Rectal smooth muscle tissue (tissue), 1 donor: ENCODE data around the gene RAP1GAP2.

Experiments
- H3K27ac ChIP-seq: one replicate; pipeline ENCODE4 v1.7.0; 2013; ENCODE audit warnings: low read depth, low read length, inconsistent platforms
- H3K27me3 ChIP-seq: one replicate; pipeline ENCODE4 v1.7.0; 2013; ENCODE audit warnings: low read length; ENCODE audit not compliant: control insufficient read depth, insufficient read depth
- H3K36me3 ChIP-seq: one replicate; pipeline ENCODE4 v1.7.0; 2013; ENCODE audit warnings: low read length; ENCODE audit not compliant: control insufficient read depth, insufficient read depth
- H3K4me1 ChIP-seq: one replicate; pipeline ENCODE4 v1.7.0; 2013; ENCODE audit warnings: low read length; ENCODE audit not compliant: control insufficient read depth, insufficient read depth
- H3K4me3 ChIP-seq: one replicate; pipeline ENCODE4 v1.7.0; 2013; ENCODE audit warnings: low read length
- H3K9ac ChIP-seq: one replicate; pipeline ENCODE4 v1.7.0; 2013; ENCODE audit warnings: low read length

The RAP1GAP2 gene

DNA sequence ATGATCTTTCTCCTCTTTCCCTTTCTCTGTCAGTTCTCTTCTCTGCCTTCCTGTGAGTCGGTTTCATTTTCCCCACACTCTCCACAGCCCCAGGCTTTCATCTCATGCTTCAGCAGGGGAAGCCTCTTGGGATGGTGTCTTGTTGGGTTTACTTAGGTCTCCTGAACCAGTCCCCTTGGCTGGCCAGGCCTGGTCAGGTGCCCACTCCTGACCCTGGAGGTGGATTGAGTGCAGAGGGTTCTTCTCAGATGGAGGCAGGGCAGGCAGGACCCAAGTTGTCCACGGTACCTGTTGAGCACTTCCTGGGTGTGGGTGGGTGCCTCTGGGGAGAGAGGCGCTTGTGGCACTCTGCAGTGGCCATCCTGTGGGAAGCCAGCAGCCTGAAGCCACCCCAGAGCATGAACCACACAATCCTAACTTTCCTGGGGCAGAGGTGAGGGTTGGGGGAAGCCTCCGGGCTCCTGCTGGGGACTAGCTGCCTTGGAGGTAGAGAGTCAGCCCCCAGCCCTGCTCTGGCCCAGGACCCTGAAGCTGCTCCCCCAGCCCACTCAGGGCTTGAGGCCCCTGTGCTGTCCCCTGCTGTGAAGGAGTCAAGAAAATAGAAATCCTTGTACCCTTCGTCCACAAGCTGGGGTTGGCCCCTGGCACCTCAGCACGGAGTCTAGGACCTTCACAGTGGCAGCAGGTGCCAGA is 2.0 kb upstream of the RAP1GAP2 start:
- peaks cover 4% of the 10 kb centered on the region for H3K27me3 ChIP-seq
- no peak overlapping the region for H3K27ac ChIP-seq
- no peaks in the 10 kb centered on the region for H3K4me1 ChIP-seq
- H3K36me3 ChIP-seq = no peaks in the 10 kb centered on the region
- no peak overlapping the region for H3K4me3 ChIP-seq
- H3K9ac ChIP-seq = no peak overlapping the region

DNA sequence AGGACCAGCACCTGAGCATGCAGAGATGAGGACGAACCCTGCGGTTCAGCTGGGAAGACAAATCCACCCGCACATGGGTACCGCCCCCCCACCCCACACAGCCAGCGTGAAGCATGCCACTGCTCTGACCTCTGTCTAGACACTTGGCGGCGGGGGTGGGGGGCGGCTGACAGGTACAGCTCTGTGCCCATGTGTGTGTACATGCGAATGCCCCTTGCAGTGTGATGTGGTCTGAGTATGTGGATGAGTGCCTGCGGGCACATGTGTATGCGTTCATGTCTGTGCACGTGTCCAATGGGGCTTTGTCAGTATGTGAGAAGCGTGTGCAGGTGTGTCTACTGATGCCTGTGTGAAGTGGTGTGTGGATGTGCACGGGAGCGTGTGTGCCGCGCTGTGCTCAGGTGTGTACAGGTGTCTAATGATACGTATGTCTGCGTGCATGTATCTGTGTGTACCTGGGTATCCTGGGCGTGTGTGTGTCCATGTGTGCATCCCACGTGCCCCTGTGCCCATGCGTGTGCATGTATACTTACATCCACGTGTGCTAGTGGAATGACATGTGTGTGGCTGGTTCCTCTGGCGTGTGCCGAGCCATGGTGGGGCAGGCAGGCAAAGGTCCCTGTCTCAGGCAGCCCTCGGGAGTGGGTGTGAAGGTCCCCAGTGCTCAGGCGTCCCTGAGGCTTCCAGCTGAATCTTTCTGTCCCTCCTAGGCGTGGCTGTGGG is 636 bp upstream of the RAP1GAP2 start:
- Histone ChIP-seq H3K4me1 (no peaks in the 10 kb centered on the region), H3K36me3 (no peaks in the 10 kb centered on the region), H3K9ac (no peak overlapping the region), H3K27ac (no peak overlapping the region), H3K27me3 (peaks cover 4% of the 10 kb centered on the region), H3K4me3 (peak overlapping the region; percentile 50)

DNA sequence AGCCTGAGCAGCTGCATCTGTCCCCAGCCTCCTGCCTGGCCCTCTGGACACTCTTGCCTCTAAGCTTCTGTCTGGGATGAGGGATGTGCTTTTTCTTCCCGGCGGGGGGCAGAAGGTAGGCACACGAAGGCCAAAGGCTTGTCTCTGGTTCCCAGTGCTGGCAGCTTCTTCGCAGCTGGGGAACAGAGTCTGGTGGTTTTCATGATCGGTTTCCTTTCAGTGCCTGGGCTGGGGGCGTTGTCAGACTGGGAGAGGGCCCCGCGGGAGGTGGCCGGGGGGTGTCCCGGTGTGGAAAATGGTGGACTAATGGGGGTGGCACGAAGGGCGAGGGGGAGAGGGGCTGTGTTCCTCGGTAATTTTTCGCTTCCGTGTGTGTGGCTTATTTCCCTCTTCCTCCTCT is 988 bp downstream of the RAP1GAP2 start:
- Histone ChIP-seq H3K9ac (no peak overlapping the region), H3K27me3 (peaks cover 4% of the 10 kb centered on the region), H3K36me3 (no peaks in the 10 kb centered on the region), H3K27ac (no peak overlapping the region), H3K4me1 (no peaks in the 10 kb centered on the region), H3K4me3 (peak overlapping the region; percentile 50)

DNA sequence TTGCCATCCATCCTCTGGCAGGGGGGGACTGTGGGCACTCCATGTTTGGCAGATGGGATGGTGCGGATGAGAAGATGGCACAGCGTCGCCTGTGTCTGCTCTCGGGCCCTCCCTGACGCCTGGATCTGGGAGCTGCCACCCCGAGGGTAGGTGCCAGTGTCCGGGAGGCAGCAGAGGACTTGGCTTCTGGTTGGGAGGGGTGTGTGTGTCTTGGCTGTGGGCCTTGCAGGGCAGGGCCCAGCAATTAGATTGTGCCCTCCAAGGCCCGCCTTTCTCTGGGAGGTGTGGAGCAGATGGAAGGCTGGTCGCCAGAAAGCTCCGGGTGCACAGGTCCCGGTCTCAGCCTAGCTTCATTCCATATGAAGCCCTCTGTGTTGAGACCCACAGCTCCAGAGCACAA is 1.4 kb downstream of the RAP1GAP2 start:
- H3K4me3 ChIP-seq = peak overlapping the region; percentile 50
- no peaks in the 10 kb centered on the region for H3K4me1 ChIP-seq
- H3K27ac ChIP-seq = no peak overlapping the region
- peaks cover 4% of the 10 kb centered on the region for H3K27me3 ChIP-seq
- H3K36me3 ChIP-seq = no peaks in the 10 kb centered on the region
- H3K9ac ChIP-seq = no peak overlapping the region

GRCh38 chr17:2798188-2798587 is 1.9 kb downstream of the RAP1GAP2 start:
- Histone ChIP-seq H3K4me1 (no peaks in the 10 kb centered on the region), H3K27ac (no peak overlapping the region), H3K4me3 (no peak overlapping the region), H3K9ac (no peak overlapping the region), H3K36me3 (no peaks in the 10 kb centered on the region), H3K27me3 (peaks cover 4% of the 10 kb centered on the region)

GRCh38 chr17:2798678-2799077 is 2.4 kb downstream of the RAP1GAP2 start:
- Histone ChIP-seq H3K4me1 (no peaks in the 10 kb centered on the region), H3K36me3 (no peaks in the 10 kb centered on the region), H3K27ac (no peak overlapping the region), H3K4me3 (no peak overlapping the region), H3K27me3 (peaks cover 4% of the 10 kb centered on the region), H3K9ac (no peak overlapping the region)

GRCh38 chr17:2799653-2800052 is 3.4 kb downstream of the RAP1GAP2 start:
- H3K4me3 ChIP-seq = no peak overlapping the region
- H3K4me1 ChIP-seq = no peaks in the 10 kb centered on the region
- H3K27me3 ChIP-seq = peaks cover 4% of the 10 kb centered on the region
- no peak overlapping the region for H3K27ac ChIP-seq
- no peaks in the 10 kb centered on the region for H3K36me3 ChIP-seq
- no peak overlapping the region for H3K9ac ChIP-seq

GRCh38 chr17:2800367-2800766 is 4.1 kb downstream of the RAP1GAP2 start:
- Histone ChIP-seq H3K9ac (no peak overlapping the region), H3K4me1 (no peaks in the 10 kb centered on the region), H3K27ac (no peak overlapping the region), H3K27me3 (peaks cover 4% of the 10 kb centered on the region), H3K4me3 (no peak overlapping the region), H3K36me3 (no peaks in the 10 kb centered on the region)

DNA sequence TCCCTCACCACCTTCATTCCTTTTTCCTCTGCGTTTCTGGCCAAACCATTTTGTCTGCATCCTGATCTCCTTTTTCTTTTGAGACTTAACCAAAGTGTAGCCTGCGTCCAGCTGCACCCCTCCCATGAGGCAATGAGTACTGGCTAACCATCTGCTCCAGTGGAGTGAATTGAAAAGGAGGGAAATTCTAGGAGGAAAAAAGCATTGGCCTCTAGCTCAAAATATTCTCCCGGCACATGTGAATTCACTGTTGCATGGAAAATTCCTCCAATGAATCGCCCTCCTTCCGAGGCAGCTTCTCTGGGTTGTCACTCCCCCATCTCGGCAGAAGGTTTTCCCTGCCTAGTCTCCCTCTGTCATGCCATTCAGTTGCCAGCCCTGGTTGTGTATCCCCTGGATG is 5.6 kb downstream of the RAP1GAP2 start:
- H3K4me3 ChIP-seq = no peak overlapping the region
- no peak overlapping the region for H3K9ac ChIP-seq
- H3K4me1 ChIP-seq = no peaks in the 10 kb centered on the region
- no peak overlapping the region for H3K27ac ChIP-seq
- no peaks in the 10 kb centered on the region for H3K27me3 ChIP-seq
- H3K36me3 ChIP-seq = no peaks in the 10 kb centered on the region

- no peaks in the 10 kb centered on the region for H3K36me3 ChIP-seq
- H3K27me3 ChIP-seq = no peaks in the 10 kb centered on the region
- H3K9ac ChIP-seq = no peak overlapping the region
- no peak overlapping the region for H3K4me3 ChIP-seq
- H3K4me1 ChIP-seq = no peaks in the 10 kb centered on the region
- H3K27ac ChIP-seq = no peak overlapping the region
Measured at GRCh38 chr17:2802574-2802973, 6.3 kb downstream of the RAP1GAP2 start.

DNA sequence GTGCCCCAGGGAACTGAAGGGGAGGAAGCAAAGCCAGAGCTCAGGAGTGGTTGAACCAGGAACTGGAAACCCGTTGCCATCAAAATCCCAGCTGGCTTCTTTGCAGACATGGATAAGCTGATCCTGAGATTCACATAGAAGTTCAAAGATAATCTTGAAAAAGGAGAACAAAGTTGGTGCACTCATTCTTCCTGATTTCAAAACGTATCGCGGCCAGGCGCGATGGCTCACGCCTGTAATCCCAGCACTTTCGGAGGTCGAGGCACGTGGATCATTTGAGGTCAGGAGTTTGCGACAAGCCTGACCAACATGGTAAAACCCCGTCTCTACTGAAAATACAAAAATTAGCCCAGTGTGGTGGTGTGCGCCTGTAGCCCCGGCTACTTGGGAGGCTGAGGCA is 7.1 kb downstream of the RAP1GAP2 start:
- Histone ChIP-seq H3K9ac (no peak overlapping the region), H3K27ac (no peak overlapping the region), H3K36me3 (no peaks in the 10 kb centered on the region), H3K27me3 (no peaks in the 10 kb centered on the region), H3K4me1 (no peaks in the 10 kb centered on the region), H3K4me3 (no peak overlapping the region)

GRCh38 chr17:2803971-2804370 is 7.7 kb downstream of the RAP1GAP2 start:
- no peak overlapping the region for H3K9ac ChIP-seq
- H3K36me3 ChIP-seq = no peaks in the 10 kb centered on the region
- no peak overlapping the region for H3K4me3 ChIP-seq
- no peak overlapping the region for H3K27ac ChIP-seq
- no peaks in the 10 kb centered on the region for H3K4me1 ChIP-seq
- H3K27me3 ChIP-seq = no peaks in the 10 kb centered on the region

GRCh38 chr17:2804912-2805311 is 8.7 kb downstream of the RAP1GAP2 start:
- no peaks in the 10 kb centered on the region for H3K4me1 ChIP-seq
- no peak overlapping the region for H3K27ac ChIP-seq
- H3K9ac ChIP-seq = no peak overlapping the region
- no peaks in the 10 kb centered on the region for H3K36me3 ChIP-seq
- H3K4me3 ChIP-seq = no peak overlapping the region
- no peaks in the 10 kb centered on the region for H3K27me3 ChIP-seq
